ENCODE results near the gene SERPINB12.

Gene SERPINB12

GRCh38 chr18:63527251-63527650 lies 14.9 kb upstream of the SERPINB12 start:
- no peak for DNase-seq
- TF ChIP-seq POLR2A (IDR thresholded peaks at IDR 0.05; ENCODE audit: low read length), result no peak
- TF ChIP-seq GATA1 (IDR thresholded peaks at IDR 0.05; ENCODE audit: low read depth, low read length), result no peak

- TF ChIP-seq POLR2A (IDR thresholded peaks at IDR 0.05; ENCODE audit: low read length) (no peak), GATA1 (IDR thresholded peaks at IDR 0.05; ENCODE audit: low read depth, low read length) (no peak)
- DNase-seq, result no peak
These were observed 13.2 kb upstream of the SERPINB12 start for GRCh38 chr18:63528863-63529492.

- TF ChIP-seq POLR2A (IDR thresholded peaks at IDR 0.05; ENCODE audit: low read length), result no peak
- TF ChIP-seq GATA1 (IDR thresholded peaks at IDR 0.05; ENCODE audit: low read depth, low read length), result no peak
These were observed 9.7 kb upstream of the SERPINB12 start for GRCh38 chr18:63532471-63532870.

GRCh38 chr18:63534615-63535014 lies 7.6 kb upstream of the SERPINB12 start:
- DNase-seq, result no peak
- TF ChIP-seq POLR2A (IDR thresholded peaks at IDR 0.05; ENCODE audit: low read length) (no peak), GATA1 (IDR thresholded peaks at IDR 0.05; ENCODE audit: low read depth, low read length) (no peak)

More at GRCh38 chr18:63532471-63532870, 9.7 kb upstream of the SERPINB12 start:
- no peak for DNase-seq

GRCh38 chr18:63539904-63540510 lies 2.2 kb upstream of the SERPINB12 start:
- TF ChIP-seq GATA1 (IDR thresholded peaks at IDR 0.05; ENCODE audit: low read depth, low read length), result no peak
- TF ChIP-seq POLR2A (IDR thresholded peaks at IDR 0.05; ENCODE audit: low read length), result no peak
- no peak for DNase-seq

GRCh38 chr18:63544017-63544416 lies 1.8 kb downstream of the SERPINB12 start:
- TF ChIP-seq GATA1 (IDR thresholded peaks at IDR 0.05; ENCODE audit: low read depth, low read length), result no peak
- no peak for TF ChIP-seq POLR2A (IDR thresholded peaks at IDR 0.05; ENCODE audit: low read length)
- no peak for DNase-seq

GRCh38 chr18:63545000-63545399 lies 2.8 kb downstream of the SERPINB12 start:
- TF ChIP-seq POLR2A (IDR thresholded peaks at IDR 0.05; ENCODE audit: low read length), result no peak
- TF ChIP-seq GATA1 (IDR thresholded peaks at IDR 0.05; ENCODE audit: low read depth, low read length), result no peak
- no peak for DNase-seq

- TF ChIP-seq GATA1 (IDR thresholded peaks at IDR 0.05; ENCODE audit: low read depth, low read length), result no peak
- no peak for TF ChIP-seq POLR2A (IDR thresholded peaks at IDR 0.05; ENCODE audit: low read length)
These were observed 7.9 kb downstream of the SERPINB12 start for GRCh38 chr18:63550068-63550467.

GRCh38 chr18:63551769-63552168 lies 9.6 kb downstream of the SERPINB12 start:
- no peak for DNase-seq
- TF ChIP-seq GATA1 (IDR thresholded peaks at IDR 0.05; ENCODE audit: low read depth, low read length), result no peak
- no peak for TF ChIP-seq POLR2A (IDR thresholded peaks at IDR 0.05; ENCODE audit: low read length)

More at GRCh38 chr18:63550068-63550467, 7.9 kb downstream of the SERPINB12 start:
- DNase-seq, result no peak

- DNase-seq, result no peak
- TF ChIP-seq GATA1 (IDR thresholded peaks at IDR 0.05; ENCODE audit: low read depth, low read length), result no peak
- no peak for TF ChIP-seq POLR2A (IDR thresholded peaks at IDR 0.05; ENCODE audit: low read length)
These were observed 10.4 kb downstream of the SERPINB12 start for GRCh38 chr18:63552581-63552980.

GRCh38 chr18:63553081-63553480 lies 10.9 kb downstream of the SERPINB12 start:
- TF ChIP-seq POLR2A (IDR thresholded peaks at IDR 0.05; ENCODE audit: low read length) (no peak), GATA1 (IDR thresholded peaks at IDR 0.05; ENCODE audit: low read depth, low read length) (no peak)
- no peak for DNase-seq

- TF ChIP-seq POLR2A (IDR thresholded peaks at IDR 0.05; ENCODE audit: low read length), result no peak
- no peak for TF ChIP-seq GATA1 (IDR thresholded peaks at IDR 0.05; ENCODE audit: low read depth, low read length)
- no peak for DNase-seq
These were observed 17.7 kb downstream of the SERPINB12 start for GRCh38 chr18:63559567-63560491.

GRCh38 chr18:63562284-63562683 lies 20.1 kb downstream of the SERPINB12 start:
- no peak for DNase-seq
- TF ChIP-seq GATA1 (IDR thresholded peaks at IDR 0.05; ENCODE audit: low read depth, low read length), result no peak
- no peak for TF ChIP-seq POLR2A (IDR thresholded peaks at IDR 0.05; ENCODE audit: low read length)

- DNase-seq, result no peak
- TF ChIP-seq POLR2A (IDR thresholded peaks at IDR 0.05; ENCODE audit: low read length) (no peak), GATA1 (IDR thresholded peaks at IDR 0.05; ENCODE audit: low read depth, low read length) (no peak)
These were observed 21.9 kb downstream of the SERPINB12 start for GRCh38 chr18:63564021-63564420.

All from erythroblast (primary cell).